Measurements from ENCODE around the gene BEND7.
"Not testable (repeated sequence)": the region's sequence is repeated elsewhere in the genome, so short reads cannot be mapped to it uniquely, and the experiment has no call there.

BEND7 gene

DNA sequence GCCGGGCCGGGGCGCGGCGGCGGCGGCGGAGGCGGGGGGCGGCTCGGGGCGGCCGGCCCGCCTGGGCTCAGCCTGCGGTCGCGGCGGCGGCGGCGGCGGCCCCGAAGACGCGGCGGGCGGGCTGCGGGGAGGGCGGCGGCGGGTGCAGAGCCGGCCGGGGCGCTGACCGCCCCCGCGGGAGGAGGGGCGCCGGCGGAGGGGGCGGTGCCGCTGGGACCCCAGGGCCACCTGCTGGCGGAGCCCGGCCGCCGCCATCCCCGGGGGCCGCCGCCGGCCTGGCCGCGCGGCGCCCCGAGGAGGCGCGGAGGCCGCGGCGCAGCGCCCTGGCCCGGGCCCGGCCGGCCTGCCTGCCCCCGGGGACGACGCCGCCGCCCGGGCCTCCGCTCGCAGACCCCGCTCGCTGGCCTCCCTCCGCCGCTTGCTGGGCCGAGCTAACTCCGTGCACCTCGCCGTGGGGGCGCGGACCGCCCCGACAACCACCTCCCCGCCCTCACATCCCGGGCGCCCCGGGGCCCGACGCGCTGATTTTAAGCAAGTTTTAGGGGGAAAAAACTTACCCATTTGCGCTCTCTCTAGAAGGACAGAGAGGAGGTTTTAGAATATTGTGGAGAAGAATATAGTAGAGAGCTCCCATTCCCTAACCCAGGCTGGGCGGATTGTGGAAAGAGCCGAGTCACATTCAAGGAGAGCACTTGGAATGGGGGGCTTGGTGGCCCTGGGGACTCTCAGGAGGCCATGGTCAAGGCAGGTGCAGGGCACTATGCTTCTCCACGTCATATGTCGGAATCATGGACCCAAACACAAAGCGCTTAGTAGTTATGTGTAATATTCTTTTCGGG, at the start of gene BEND7:
BEND7 (minus strand) TSS at position 140 of the 839 bp plus-strand sequence. CDS start 481 bp downstream, outside the sequence.
- DNase-seq (ENCODE audit: low read depth in 2 of 2): no peak

GRCh38 chr10:13573960-13574359, 45.1 kb upstream of the BEND7 start:
- no peak for DNase-seq (ENCODE audit: low read depth in 2 of 2)

GRCh38 chr10:13571541-13571940, 42.7 kb upstream of the BEND7 start:
- no peak for DNase-seq (ENCODE audit: low read depth in 2 of 2)

GRCh38 chr10:13567030-13567429, 38.2 kb upstream of the BEND7 start:
- DNase-seq (ENCODE audit: low read depth in 2 of 2): no peak

GRCh38 chr10:13564576-13564975, 35.8 kb upstream of the BEND7 start:
- DNase-seq (ENCODE audit: low read depth in 2 of 2): no peak

DNA sequence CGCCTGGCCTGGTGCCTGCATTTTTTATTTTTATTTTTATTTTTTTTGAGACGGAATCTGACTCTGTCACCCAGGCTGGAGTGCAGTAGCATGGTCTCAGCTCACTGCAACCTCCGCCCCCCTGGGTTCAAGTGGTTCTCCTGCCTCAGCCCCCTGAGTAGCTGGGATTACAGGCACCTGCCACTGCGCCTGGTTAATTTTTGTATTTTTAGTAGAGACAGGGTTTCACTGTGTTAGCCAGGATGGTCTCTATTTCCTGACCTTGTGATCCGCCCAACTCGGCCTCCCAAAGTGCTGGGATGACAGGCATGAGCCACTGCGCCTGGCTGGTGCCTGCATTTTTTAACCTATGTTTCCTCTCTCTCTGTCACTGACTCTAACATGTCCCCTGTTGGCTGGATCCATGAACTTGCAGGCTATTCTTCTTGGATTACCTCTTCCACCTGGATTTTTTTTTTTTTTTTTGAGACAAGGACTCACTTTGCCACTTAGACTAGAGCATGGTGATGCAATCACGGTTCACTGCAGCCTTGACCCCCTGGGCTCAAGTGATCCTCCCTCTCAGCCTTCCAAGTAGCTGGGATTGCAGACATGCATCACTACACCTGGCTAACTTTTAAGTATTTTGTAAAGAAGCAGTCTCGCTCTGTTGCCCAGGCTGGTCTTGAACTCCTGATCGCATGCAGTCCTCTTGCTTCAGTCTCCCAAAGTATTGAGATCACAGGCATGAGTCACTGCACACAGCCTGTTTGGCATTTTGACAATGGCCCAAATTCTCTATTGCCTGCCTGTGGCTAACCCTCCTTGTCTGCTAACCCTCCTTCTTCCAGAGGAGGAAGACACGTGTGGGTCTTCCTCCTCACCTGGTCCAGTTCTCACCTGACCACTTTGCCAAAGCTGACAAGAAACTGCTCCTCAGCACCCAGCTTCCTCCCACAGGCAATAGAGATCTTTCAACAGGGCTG, 34.9 kb upstream of the BEND7 start:
- no peak for DNase-seq (ENCODE audit: low read depth in 2 of 2)

GRCh38 chr10:13560597-13560996, 31.8 kb upstream of the BEND7 start:
- DNase-seq (ENCODE audit: low read depth in 2 of 2): no peak

DNA sequence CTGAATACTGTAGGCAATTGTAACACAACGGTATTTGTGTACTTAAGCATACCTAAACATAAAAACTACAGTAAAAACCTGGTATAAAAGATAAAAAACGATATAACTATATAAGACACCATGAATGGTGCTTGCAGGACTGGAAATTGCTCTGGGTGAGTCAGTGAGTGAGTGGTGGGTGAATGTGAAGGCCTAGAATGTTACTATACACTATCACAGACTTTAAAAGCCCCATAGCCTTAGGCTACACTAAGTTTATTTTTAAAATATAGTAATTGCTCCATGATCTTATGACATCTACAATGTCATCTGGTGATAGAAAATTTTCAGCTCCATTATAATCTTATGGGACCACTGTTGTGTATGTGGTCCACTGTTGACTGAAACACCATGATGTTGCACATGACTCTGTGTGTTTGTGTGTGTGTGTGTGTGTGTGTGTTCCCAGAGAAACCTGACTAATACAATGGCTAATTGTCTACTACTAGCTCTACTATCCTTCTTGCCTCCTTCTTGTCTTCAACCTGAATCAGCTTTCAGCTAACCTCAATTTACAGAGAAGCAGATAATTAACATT, 30.4 kb upstream of the BEND7 start:
- DNase-seq (ENCODE audit: low read depth in 2 of 2): no peak

DNA sequence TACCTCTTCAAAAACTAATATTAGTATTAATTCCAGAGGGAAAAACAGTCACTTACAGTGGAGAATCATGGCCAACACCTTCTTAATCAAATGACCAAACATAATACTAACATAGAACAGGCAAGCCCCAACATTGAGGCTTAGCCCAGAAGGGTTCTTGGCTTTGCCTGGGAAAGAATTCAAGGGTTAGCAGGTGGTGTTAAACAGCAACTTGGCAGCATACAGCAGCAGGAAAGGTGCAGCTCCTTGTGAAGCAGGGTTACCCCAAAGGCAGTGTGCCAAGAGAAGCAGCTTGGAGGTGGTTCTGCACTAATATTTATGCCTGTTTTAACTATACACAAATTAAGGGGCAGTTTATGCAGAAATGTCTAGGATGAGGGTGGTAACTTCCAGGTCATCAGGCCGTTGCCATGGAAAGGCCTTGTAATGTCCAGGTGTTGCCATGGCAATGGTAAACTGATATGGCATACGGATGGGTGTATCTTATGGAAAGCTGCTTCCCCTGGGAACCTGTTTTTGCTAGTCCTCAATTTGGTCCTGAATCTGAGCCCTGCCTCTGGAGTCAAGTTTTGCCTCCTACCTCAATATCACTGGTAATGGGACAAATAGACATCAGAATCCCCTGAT, 27.2 kb upstream of the BEND7 start:
- DNase-seq (ENCODE audit: low read depth in 2 of 2): no peak

DNA sequence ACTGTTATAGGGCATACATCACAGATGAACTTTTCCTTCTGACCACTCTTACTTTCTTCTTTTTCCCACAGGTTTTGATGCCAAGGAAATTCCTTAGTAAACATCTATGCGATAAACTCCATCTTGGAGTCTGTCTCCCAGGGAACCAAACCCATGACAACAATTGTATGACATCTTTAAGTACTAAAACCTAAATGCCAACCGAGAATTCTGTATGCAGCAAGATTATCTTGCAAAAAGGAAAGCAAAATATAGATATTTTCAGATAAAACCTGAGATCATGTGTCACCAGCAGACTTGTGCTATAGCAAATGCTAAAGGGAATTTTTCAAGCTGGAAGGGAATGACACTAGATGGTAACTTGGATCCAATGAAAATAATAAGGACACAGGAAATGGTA, 22.0 kb upstream of the BEND7 start:
- DNase-seq (ENCODE audit: low read depth in 2 of 2): no peak

DNA sequence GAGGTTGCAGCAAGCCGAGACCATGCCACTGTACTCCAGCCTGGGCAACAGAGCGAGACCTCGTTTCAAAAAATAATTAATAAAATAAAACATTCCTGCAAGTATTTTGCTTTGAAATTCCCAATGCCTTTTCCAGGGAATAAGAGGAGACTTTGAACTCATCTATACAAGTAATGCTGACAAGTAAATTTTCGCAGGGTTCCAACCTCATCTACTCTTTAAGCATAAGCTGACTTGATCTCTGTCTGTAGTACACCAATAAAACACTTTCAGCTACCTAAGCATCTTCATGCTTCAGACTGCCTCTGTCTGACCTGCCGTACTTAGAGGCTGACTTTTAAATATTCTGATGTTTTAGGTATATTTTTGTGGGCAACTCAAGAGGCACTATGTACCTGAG, 13.7 kb upstream of the BEND7 start:
- no peak for DNase-seq (ENCODE audit: low read depth in 2 of 2)

- not testable (repeated sequence) for DNase-seq (ENCODE audit: low read depth in 2 of 2)
Observed at GRCh38 chr10:13537985-13538384, 9.2 kb upstream of the BEND7 start.

- no peak for DNase-seq (ENCODE audit: low read depth in 2 of 2)
Observed at GRCh38 chr10:13536674-13537366, 8.0 kb upstream of the BEND7 start.

DNA sequence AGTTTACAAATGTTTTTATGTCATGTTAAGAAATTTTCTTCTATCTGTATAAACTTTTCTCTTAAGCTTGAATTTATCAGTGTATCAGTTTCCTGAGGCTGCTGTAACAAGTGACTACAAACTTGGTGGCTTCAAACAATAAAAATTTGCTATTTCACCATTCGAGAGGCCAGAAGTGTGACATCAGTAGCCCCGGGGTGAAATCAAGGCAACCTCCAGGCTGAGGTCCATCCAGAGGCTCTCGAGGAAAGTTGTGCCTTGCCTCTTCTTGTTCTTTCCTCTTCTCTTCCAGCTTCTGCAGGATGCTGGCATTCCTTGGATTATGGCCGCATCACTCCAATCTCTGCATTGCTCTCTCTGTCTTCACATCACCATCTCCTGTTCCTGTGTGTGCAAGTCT, 6.5 kb upstream of the BEND7 start:
- DNase-seq (ENCODE audit: low read depth in 2 of 2): no peak

DNA sequence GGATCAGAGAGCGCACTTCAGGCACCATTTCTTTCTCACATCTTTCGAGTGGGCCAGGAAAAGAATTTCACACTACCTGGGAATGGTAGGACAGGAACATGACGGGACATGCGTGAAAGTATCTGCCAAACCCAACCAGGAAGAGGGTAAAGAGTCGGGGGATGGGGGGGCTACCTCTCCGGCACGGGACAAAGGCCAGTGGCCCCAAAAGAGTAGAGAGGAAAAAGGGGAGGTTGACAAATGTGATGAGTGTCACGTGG, 830 bp upstream of the BEND7 start:
- no peak for DNase-seq (ENCODE audit: low read depth in 2 of 2)

GRCh38 chr10:13528123-13528874, 515 bp downstream of the BEND7 start:
- no peak for DNase-seq (ENCODE audit: low read depth in 2 of 2)

DNA sequence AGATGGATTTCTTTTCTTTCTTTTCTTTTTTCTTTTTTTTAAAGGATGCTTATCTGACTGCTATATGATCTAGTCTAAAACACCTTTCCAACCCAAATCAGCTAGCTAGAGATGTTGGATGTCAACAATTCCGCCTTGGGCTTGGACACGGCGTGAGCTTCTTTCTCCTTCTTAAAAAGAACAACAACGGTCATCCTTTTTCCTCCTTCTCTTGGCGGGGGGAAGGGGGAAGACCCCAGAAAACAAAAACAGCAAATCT, 1.0 kb downstream of the BEND7 start:
- DNase-seq (ENCODE audit: low read depth in 2 of 2): no peak

DNA sequence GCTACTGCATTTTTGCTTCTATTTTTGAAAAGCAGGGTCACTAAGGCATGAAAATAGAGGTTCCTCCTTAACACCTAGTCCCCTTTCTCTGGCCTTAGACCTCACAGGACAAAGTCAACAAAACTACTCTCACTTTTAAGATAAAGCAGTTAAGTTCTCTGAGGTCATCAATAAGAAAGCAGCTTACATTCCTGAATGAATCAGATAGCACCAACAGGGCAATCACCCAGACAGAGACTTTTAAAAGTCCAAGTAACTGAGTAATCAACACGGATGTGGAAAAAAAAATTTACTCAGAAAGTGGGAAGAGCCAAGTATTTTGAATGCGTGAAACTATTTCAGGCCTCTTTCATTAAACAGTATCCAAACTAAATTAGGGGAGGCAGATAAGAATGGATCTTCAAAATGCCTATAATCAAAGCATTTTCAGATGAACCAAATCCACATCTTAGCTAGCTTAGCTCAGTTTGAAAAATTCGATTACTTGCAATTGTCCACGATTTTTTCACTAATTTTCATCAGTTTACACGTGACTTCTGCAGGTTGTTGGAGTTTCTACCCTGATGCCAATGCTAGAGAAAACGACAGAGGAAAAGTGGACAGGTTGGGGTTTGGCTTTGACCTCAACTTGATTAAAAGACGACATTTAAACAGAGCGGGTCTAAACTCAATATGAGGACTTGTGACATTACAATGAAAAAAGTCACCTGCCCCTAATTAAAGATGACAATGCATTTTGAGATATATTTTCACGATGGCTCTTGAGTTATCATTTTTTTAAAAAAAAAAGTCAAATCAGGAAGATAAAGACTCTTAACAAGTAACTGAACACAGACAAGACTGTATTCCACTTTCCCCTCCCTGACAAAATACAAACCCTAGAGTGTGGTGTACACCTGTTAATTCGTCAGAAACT, 1.6 kb downstream of the BEND7 start:
- no peak for DNase-seq (ENCODE audit: low read depth in 2 of 2)

GRCh38 chr10:13525663-13526062, 3.2 kb downstream of the BEND7 start:
- DNase-seq (ENCODE audit: low read depth in 2 of 2): no peak

- DNase-seq (ENCODE audit: low read depth in 2 of 2): no peak
Observed at GRCh38 chr10:13521026-13521425, 7.8 kb downstream of the BEND7 start.
